Prostate gland (tissue), 2 donors: ENCODE measurements around the gene FIP1L1. TPM values are rescaled to one million over a fixed set of nuclear protein-coding genes. Genes with fewer than 3 reads are reported as not detected.

Experiments
- DNase-seq: peaks from one replicate; pipeline ENCODE4 v3.0.0-alpha.2; 2019; ENCODE audit warnings: low spot score
- H3K27ac ChIP-seq, 2 donors: fragments of 200-600 bp; sonication (generic); 2 replicates each; pipeline ENCODE4 v1.5.1; 2017 to 2019
- H3K27me3 ChIP-seq: fragments of 200-600 bp; sonication (generic); replicated peaks from 2 replicates; pipeline ENCODE4 v1.5.1; 2019; ENCODE audit not compliant: insufficient read depth
- H3K36me3 ChIP-seq, 2 donors: fragments of 200-600 bp; sonication (generic); 1 replicate in 1 of 2; 2 replicates in 1 of 2; pipeline versions ENCODE4 v1.5.1 to v1.8.1; 2017 to 2019
- H3K4me1 ChIP-seq: fragments of 200-600 bp; sonication (generic); replicated peaks from 2 replicates; pipeline ENCODE4 v1.5.1; 2019
- H3K4me3 ChIP-seq, 2 donors: fragments of 200-600 bp; sonication (generic); 2 replicates each; pipeline ENCODE4 v1.5.1; 2017 to 2019
- H3K9me3 ChIP-seq: fragments of 200-600 bp; sonication (generic); 2 replicates; pipeline ENCODE4 v1.5.1; 2017
- POLR2A ChIP-seq: fragments of 450-650 bp; IDR thresholded peaks from one replicate; pipeline ENCODE4 v1.6.1; 2016; ENCODE audit warnings: antibody characterized with exemption, mild to moderate bottlenecking
- POLR2AphosphoS5 ChIP-seq: sonication (generic); formaldehyde crosslinking; IDR thresholded peaks from one replicate; pipeline ENCODE4 v1.6.1; 2017; ENCODE audit warnings: antibody characterized with exemption
- WGBS: methylation state at CpG from one replicate; pipeline ENCODE4 v1.1.5; 2018; 5-methylcytosine and 5-hydroxymethylcytosine counted together
- intact Hi-C: fragments of 100-400 bp; cut with DNase I; formaldehyde crosslinking; loops from one replicate; pipeline ENCODE4 v1.14.2; 2022
- total RNA-seq, 2 donors: library from RNA; depleted of rRNA; stranded (reverse); fragments of >200 nt; gene quantifications; one replicate each; pipeline ENCODE4 v1.1.0, GENCODE V29; 2016
- TF ChIP-seq, protein P1 (sequence below), 4 experiments: fragments of 200-600 bp in 2 of 4; fragments of 450-650 bp in 2 of 4; sonication (generic) in 2 of 4; IDR thresholded peaks; 1 replicate in 3 of 4; 2 replicates in 1 of 4; pipeline ENCODE4 v1.5.1; 2016 to 2019; ENCODE audit warnings: antibody characterized with exemption in 4 of 4, mild to moderate bottlenecking in 2 of 4, moderate library complexity in 2 of 4

FIP1L1 gene
- total RNA-seq, 2 donors from 2014 or later = 41.0 to 63.5 TPM

DNA sequence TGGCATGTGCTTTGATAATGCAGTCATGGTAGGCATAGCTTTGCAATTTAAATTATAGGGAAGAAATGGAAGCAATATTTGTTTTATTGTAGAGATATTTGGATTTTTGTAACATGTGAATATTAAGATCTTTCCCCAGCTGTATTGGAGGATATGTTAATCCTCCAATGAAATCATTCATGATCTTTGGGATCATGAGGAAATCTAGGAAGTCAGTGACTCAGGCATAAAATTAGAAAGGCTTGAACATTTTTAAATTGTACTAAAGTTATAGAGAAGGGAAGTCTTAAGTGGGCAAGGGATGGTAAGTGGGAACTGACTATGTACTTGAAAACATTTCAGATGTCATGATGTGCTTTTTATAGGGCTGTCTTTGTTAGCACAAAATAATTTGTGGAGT lies 46.8 kb downstream of the FIP1L1 start:
- H3K9me3 ChIP-seq = no peaks in the 10 kb centered on the region
- intact Hi-C loops = no loop called here
- H3K36me3 ChIP-seq = no peaks in the 10 kb centered on the region
- no peak overlapping the region for H3K27ac ChIP-seq
- TF ChIP-seq, protein P1, sequence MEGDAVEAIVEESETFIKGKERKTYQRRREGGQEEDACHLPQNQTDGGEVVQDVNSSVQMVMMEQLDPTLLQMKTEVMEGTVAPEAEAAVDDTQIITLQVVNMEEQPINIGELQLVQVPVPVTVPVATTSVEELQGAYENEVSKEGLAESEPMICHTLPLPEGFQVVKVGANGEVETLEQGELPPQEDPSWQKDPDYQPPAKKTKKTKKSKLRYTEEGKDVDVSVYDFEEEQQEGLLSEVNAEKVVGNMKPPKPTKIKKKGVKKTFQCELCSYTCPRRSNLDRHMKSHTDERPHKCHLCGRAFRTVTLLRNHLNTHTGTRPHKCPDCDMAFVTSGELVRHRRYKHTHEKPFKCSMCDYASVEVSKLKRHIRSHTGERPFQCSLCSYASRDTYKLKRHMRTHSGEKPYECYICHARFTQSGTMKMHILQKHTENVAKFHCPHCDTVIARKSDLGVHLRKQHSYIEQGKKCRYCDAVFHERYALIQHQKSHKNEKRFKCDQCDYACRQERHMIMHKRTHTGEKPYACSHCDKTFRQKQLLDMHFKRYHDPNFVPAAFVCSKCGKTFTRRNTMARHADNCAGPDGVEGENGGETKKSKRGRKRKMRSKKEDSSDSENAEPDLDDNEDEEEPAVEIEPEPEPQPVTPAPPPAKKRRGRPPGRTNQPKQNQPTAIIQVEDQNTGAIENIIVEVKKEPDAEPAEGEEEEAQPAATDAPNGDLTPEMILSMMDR (IDR thresholded peaks at IDR 0.05) = no peak
- TF ChIP-seq POLR2AphosphoS5 (no peak), POLR2A (no peak)
- no peaks in the 10 kb centered on the region for H3K27me3 ChIP-seq
- no peak overlapping the region for H3K4me3 ChIP-seq
- DNase-seq = no peak
- H3K4me1 ChIP-seq = no peaks in the 10 kb centered on the region

DNA sequence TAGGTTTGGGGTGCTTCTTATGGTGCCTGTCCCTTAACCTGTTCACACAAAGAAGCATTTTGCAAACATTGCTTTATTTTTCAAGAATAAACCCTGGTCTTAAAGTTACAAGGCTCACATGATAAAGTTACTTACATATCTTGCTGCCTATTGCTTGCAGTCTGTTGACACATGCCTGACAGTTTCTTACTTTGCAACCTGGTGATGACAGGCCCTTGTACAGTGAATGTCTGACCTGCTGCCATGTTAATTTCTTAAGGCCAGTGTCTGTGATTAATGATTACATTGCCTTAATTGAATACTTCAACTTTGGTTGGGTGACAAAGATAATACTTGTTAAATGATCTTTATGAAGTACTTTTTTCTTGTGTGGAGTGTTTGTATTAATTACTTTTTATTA lies 49.9 kb downstream of the FIP1L1 start:
- no peak for DNase-seq
- no peaks in the 10 kb centered on the region for H3K27me3 ChIP-seq
- intact Hi-C loops = no loop called here
- no peaks in the 10 kb centered on the region for H3K9me3 ChIP-seq
- no peak overlapping the region for H3K4me3 ChIP-seq
- TF ChIP-seq POLR2AphosphoS5 (no peak), POLR2A (no peak)
- TF ChIP-seq, protein P1 (IDR thresholded peaks at IDR 0.05) = no peak
- no peaks in the 10 kb centered on the region for H3K4me1 ChIP-seq
- no peaks in the 10 kb centered on the region for H3K36me3 ChIP-seq
- H3K27ac ChIP-seq = no peak overlapping the region

DNA sequence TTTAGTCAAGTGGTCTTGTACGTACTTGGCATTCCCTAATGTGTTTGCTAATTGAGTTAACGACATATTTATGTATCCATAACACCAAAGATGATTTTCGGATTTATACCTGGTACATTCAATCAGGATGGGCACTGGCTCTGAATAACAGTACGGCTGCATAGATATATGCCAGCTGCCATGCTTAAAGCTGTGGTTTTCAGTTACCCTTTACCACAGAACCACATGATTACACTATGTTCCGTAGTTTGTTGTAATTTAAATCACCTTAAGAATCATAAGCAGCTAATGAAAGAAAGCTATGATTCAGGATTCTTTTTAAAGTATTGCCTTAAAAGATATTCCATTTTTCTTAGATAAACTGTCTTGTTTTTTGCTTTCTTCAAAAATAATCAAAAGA lies 53.6 kb downstream of the FIP1L1 start:
- Histone ChIP-seq H3K36me3 (no peaks in the 10 kb centered on the region), H3K4me1 (no peaks in the 10 kb centered on the region), H3K27me3 (no peaks in the 10 kb centered on the region), H3K9me3 (no peaks in the 10 kb centered on the region), H3K4me3 (no peak overlapping the region), H3K27ac (no peak overlapping the region)
- no peak for TF ChIP-seq POLR2AphosphoS5
- TF ChIP-seq POLR2A = no peak
- TF ChIP-seq, protein P1 (IDR thresholded peaks at IDR 0.05) = no peak
- no peak for DNase-seq
- intact Hi-C loops = no loop called here
- 91% methylated on average over 5 of the region's 5 CpGs for WGBS

DNA sequence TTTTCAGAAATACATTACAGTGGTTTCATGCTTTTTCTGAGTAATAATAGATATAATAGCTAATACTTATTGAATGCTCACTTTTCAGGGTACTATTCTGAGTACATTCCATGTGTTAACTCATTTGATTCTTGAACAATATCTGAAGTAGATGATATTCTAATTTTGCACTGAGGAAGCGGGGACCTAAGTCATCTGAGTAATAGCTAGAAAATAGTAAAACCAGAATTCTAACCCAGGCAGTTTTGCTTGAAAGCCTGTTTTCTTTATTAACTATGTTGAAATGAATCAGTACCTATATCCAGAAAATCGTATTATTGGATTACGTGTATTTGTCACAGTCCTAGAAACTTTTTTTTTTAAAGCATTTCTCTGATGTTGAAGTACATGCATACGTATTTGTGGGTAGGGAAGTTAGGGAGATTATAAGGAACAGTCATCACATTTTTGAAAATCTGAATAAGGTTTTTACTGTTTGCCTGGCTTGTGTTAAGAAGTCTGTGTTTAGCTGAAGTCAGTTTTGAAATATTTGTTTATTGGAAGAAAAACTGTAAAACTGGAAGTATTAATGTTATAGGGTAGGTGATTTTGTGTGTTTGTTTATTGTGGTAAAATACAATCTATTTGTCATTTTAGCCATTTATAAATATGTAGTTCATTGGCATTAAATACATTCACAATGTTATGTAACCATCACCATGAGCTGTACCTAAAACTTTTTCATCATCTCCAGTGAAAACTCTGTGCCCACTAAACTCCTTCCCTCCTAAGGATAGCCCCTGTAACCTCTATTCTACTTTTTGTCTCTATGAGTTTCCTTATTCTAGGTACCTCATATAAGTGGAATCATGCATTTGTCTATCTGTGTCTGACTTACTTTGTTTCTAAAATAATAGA lies 55.3 kb downstream of the FIP1L1 start:
- no peak overlapping the region for H3K27ac ChIP-seq
- TF ChIP-seq POLR2AphosphoS5 (no peak), POLR2A (no peak)
- TF ChIP-seq, protein P1 (IDR thresholded peaks at IDR 0.05) = no peak
- H3K4me1 ChIP-seq = no peaks in the 10 kb centered on the region
- intact Hi-C loops = no loop called here
- 95% methylated on average over 4 of the region's 4 CpGs for WGBS
- no peak overlapping the region for H3K4me3 ChIP-seq
- no peaks in the 10 kb centered on the region for H3K9me3 ChIP-seq
- H3K36me3 ChIP-seq = no peaks in the 10 kb centered on the region
- DNase-seq = no peak
- no peaks in the 10 kb centered on the region for H3K27me3 ChIP-seq

DNA sequence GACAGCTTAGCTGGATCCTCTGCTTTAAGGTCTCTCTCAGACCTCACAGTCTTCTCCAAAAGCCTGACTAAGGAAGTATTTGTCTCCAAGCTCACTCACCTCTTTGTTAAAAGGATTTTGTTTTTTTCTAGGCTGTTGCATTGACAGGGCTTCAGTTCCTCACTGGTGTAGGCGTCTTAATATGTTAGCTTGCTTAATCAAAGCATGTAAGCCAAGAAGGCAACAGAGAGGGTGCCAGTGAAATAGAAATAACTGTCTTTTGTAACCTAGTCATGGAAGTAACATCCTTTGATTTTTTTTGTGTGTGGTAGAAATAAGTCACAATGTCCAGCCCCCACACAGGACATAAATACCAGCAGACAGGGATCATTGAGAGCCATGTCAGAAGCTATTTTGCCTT lies 58.8 kb downstream of the FIP1L1 start:
- intact Hi-C loops = no loop called here
- WGBS = 88% methylated on average over 1 of the region's 1 CpG

More for the DNA sequence above, 58.8 kb downstream of the FIP1L1 start:
- Histone ChIP-seq H3K27ac (no peak overlapping the region), H3K27me3 (no peaks in the 10 kb centered on the region), H3K4me1 (no peaks in the 10 kb centered on the region), H3K9me3 (no peaks in the 10 kb centered on the region), H3K36me3 (no peaks in the 10 kb centered on the region), H3K4me3 (no peak overlapping the region)
- no peak for DNase-seq
- no peak for TF ChIP-seq POLR2A
- no peak for TF ChIP-seq POLR2AphosphoS5
- TF ChIP-seq, protein P1 (IDR thresholded peaks at IDR 0.05) = no peak
